ENCODE results near the gene CNOT6L. TPM values are rescaled to one million over a fixed set of nuclear protein-coding genes. Genes with fewer than 3 reads are reported as not detected.

The CNOT6L gene
- total and polyA plus RNA-seq, 2 of the 4 experiments (the other 2 are of a cell fraction), result 3.5 to 21.1 TPM

- Histone ChIP-seq H4K20me1 (ENCODE audit: insufficient read depth, low read length) (peaks cover 16% of the 10 kb centered on the region; the same call in 1 of the 2 replicates), H4K91ac (ENCODE audit: insufficient read depth, low read depth, low read length) (no peak overlapping the region), H3K4me1 (ENCODE audit: control insufficient read depth, insufficient read depth, low read length) (peaks cover 4% of the 10 kb centered on the region; the same call in 1 of the 2 replicates), H2AK5ac (ENCODE audit: low read depth, low read length) (no peak overlapping the region), H3K27me3 (ENCODE audit: control insufficient read depth, insufficient read depth, low read length) (no peaks in the 10 kb centered on the region), H3K9me1 (ENCODE audit: insufficient read depth, low read length) (peaks cover 7% of the 10 kb centered on the region), H3K4ac (ENCODE audit: low read depth, low read length) (no peak overlapping the region), H2BK20ac (ENCODE audit: low read depth, low read length) (no peak overlapping the region), H2BK5ac (ENCODE audit: low read depth, low read length, poor library complexity, severe bottlenecking) (no peak overlapping the region), H3K56ac (ENCODE audit: extremely low read depth, insufficient read depth, low read length) (no peak overlapping the region), H3K18ac (ENCODE audit: low read depth, low read length) (no peak overlapping the region), H4K8ac (ENCODE audit: low read depth in 2 of 2, low read length in 2 of 2) (no peak overlapping the region), H2AK9ac (replicated peaks; ENCODE audit: low read depth, low read length, poor library complexity) (no peak overlapping the region), H3K4me2 (ENCODE audit: low read depth, low read length) (peak overlapping the region; percentile 28; the same call in 1 of the 2 replicates), H4K5ac (ENCODE audit: low read depth, low read length) (no peak overlapping the region), H3K79me1 (ENCODE audit: low read depth in 1 of 2, low read length in 2 of 2) (peaks cover 27 to 51% of the 10 kb centered on the region in 2 experiments; a peak in 3 of 4 replicates), H3K4me3 (ENCODE audit: insufficient read depth, low read depth, low read length) (no peak overlapping the region), H3K9ac (ENCODE audit: low read depth, low read length) (no peak overlapping the region), H2AFZ (replicated peaks; ENCODE audit: low read length, poor library complexity) (no peak overlapping the region), H2BK15ac (ENCODE audit: low read depth, low read length) (no peak overlapping the region), H2BK120ac (ENCODE audit: low read depth, low read length) (no peak overlapping the region), H3K36me3 (ENCODE audit: control insufficient read depth, insufficient read depth, low read length) (no peaks in the 10 kb centered on the region), H3K23ac (ENCODE audit: low read depth, low read length) (peak overlapping the region; percentile 3; the same call in 1 of the 2 replicates), H3K9me3 (ENCODE audit: control insufficient read depth, insufficient read depth, low read length) (no peaks in the 10 kb centered on the region), H3K27ac (ENCODE audit: insufficient read depth, low read length) (no peak overlapping the region), H3K14ac (replicated peaks; ENCODE audit: low read depth, low read length) (no peak overlapping the region)
- intact Hi-C loops (cut with micrococcal nuclease), result no loop called here
- dilution Hi-C loops (cut with HindIII; ENCODE audit: low sequenced_read_pairs, unreplicated experiment), result no loop called here
- ChIA-PET POLR2A (ENCODE audit: unreplicated experiment) (no interaction called here), CTCF (interaction anchor here (0.6 to 1.8 kb wide), 7 partner anchors 9 to 73 kb away, joined by 3 to 5 read pairs (median 3); partner anchors contain the start of gene MRPL1)
- in situ Hi-C loops (cut with MboI; ENCODE audit: low sequenced_read_pairs), result no loop called here
- TF ChIP-seq FOS (IDR thresholded peaks at IDR 0.05; ENCODE audit: low read depth, low read length), result no peak
- no peak for TF ChIP-seq MXI1 (IDR thresholded peaks at IDR 0.05; ENCODE audit: borderline replicate concordance, low read depth, low read length)
- no peak for TF ChIP-seq SMC3 (IDR thresholded peaks at IDR 0.05; ENCODE audit: low read depth, low read length)
- no peak for TF ChIP-seq ELK1 (IDR thresholded peaks at IDR 0.05; ENCODE audit: borderline replicate concordance, low read depth, low read length)
- TF ChIP-seq NFE2L2 (IDR thresholded peaks at IDR 0.05; ENCODE audit: low read depth, low read length), result no peak
- no peak for TF ChIP-seq CTCF (conservative IDR thresholded peaks at IDR 0.05; ENCODE audit: low read depth, low read length)
- TF ChIP-seq POLR2A (IDR thresholded peaks at IDR 0.05; ENCODE audit: low read depth, low read length), result no peak
- TF ChIP-seq MAFK (IDR thresholded peaks at IDR 0.05; ENCODE audit: low read depth, low read length), result no peak
- ATAC-seq (ENCODE audit: low read depth) (peak; percentile 82), DNase-seq (peak; percentile 44)
- WGBS, 2 experiments (ENCODE audit: extremely low coverage in 2 of 2, insufficient read length in 1 of 2), result no CpG with 5 or more reads among the region's 2 CpGs
- BruUV-seq (replicated peaks), result no TSS peak
Observed at GRCh38 chr4:77800483-77801259, 18.5 kb downstream of the CNOT6L start.
